NCI-H146 treated with DMSO at 0.1 percent for 48 hours (cell line): ENCODE results near the gene DNAH8.

Experiments
- DNase-seq: peaks from one replicate; lab custom pipeline; 2025; ENCODE audit not compliant: unreplicated experiment; lab: John Stamatoyannopoulos, UW

The DNAH8 gene

DNA sequence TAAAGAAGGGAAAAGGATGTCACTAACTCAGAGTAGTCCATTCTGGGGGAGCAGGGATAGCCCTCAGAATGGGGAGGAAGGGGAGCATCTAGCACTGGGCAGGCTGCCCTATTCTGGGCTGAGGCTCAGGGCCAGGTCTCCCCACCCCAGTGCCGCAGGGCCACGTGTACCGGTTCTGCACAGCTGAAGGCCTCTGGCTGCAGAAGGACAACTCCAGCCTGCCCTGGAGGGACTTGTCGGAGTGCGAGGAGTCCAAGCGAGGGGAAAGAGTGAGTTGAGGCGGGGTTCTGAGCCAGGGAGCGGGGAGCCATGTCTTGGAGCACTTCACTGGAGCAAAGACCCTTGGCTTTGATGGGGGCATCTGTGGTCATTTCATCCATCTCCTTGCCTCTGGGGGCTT is 350.4 kb downstream of the DNAH8 start:
- DNase-seq, result no peak

- DNase-seq, result no peak
Observed at GRCh38 chr6:39068391-39068790, 353.3 kb downstream of the DNAH8 start.

- no peak for DNase-seq
Observed at GRCh38 chr6:39072830-39073229, 357.7 kb downstream of the DNAH8 start.

GRCh38 chr6:39073471-39074355 is 358.6 kb downstream of the DNAH8 start:
- no peak for DNase-seq

DNA sequence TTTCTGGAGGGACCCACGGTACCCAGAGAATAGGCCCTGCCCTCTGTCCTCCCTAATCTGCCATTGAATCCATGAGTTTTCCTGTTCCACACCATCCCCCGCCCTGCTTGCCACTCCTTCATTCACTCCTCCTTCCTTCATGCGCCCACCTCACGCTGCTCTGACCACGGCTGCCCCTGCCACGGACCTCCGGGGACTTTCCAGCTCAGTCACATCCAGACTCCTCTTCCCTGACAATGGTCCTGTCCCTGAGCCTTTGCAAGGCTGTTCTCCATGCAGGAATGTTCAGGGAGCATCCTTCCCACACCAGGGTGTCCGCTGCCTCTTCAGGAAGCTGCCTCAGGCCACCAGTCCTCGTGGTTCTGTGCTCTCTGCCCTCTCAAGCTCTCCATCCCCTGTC is 359.4 kb downstream of the DNAH8 start:
- DNase-seq, result no peak

DNA sequence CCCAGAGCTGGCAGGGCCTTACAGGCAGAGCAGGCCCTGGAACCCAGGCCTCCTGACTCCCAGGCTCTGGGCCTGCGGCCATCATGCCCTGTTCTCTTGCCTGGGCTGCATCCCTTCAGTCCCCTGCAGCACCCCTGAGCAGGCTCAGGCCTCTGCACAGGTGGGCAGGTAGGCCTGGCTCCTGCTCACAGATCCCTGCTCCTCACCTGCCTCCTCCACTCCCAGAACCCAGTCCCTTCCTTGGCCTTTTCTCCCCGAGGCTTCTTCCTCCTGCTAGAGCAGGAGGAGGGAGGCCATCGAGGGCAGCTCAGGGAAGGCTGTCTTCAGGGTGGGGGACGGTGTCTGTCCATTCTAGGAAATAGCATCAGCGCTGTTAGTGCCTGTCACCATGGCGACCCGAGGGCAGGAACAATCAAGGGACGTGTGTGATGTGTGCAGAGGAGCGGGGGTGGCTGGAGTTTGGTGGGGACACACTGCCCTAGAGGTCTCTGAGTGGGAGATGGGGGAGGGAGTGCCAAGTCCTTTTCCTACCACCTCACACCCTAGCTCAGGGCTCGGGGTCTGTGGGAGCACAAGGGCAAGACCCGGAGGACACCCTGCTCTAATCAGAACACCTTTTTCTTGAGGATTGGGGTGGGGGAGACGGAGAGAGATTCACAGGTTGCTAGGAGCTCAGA is 360.0 kb downstream of the DNAH8 start:
- no peak for DNase-seq

DNA sequence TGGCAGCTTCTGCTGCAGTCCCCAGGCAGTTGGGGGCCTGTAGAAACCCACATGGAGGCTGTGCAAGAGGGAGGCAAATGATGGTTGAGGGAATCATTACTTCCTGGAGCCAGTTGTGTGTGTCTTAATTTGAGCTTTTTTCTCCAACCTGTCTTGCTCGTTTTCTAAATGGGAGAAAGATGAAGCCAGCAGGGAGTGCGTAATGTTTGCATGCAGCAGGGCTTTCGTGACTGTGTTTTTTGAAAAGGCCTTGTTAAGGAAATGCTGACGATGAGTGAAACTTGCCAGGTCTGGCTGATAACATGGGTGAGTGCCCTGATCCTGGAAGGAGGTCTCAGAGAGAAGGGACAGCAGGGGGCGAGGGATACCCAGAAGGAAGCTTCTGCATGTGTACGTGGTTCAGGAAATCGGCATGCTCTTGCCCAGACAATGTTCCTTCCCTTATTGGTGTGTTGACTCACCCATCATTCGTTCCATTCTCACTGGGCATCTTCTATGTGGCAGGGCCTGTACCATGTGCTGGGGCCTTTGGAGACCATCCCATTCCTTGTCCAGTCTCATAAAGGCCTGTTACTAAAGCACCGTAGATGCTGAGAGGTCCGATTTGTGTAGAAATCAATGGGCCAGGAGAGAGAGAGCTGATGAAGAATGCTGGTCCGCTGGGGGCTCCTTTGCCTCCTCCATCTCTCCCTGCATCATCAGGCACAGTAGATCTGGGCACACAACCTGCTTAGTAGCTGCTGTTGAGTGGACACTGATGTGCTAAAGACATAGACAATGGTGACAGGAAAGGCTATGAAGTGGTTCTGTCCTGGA is 360.9 kb downstream of the DNAH8 start:
- DNase-seq, result no peak

GRCh38 chr6:39076623-39077535 is 361.8 kb downstream of the DNAH8 start:
- DNase-seq, result no peak

- DNase-seq, result no peak
Observed at GRCh38 chr6:39077882-39078594, 362.9 kb downstream of the DNAH8 start.

- no peak for DNase-seq
Observed at GRCh38 chr6:39078695-39079094, 363.6 kb downstream of the DNAH8 start.

GRCh38 chr6:39079197-39080125 is 364.4 kb downstream of the DNAH8 start:
- DNase-seq, result no peak
